ENCODE results near the gene RPAP2. TPM values are rescaled to one million over a fixed set of nuclear protein-coding genes. Genes with fewer than 3 reads are reported as not detected.

RPAP2 gene
- total RNA-seq, 1 experiment from 2014 or later: 31.8 TPM

GRCh38 chr1:92363401-92363800, 64.5 kb downstream of the RPAP2 start:
- BruUV-seq (replicated peaks): no TSS peak
- ChIA-PET POLR2A (ENCODE audit: low non-redundant PET) (no interaction called here), CTCF (no interaction called here)
- H3K36me3 ChIP-seq (ENCODE audit: insufficient read depth, low read length, poor library complexity, severe bottlenecking): peaks cover 3% of the 10 kb centered on the region
- H3K27ac ChIP-seq (ENCODE audit: low read depth, low read length, poor library complexity, severe bottlenecking): no peak overlapping the region
- H3K9me3 ChIP-seq (ENCODE audit: low read depth, low read length, poor library complexity, severe bottlenecking): no peaks in the 10 kb centered on the region
- no peaks in the 10 kb centered on the region for H3K27me3 ChIP-seq (replicated peaks; ENCODE audit: insufficient read depth, low read depth, low read length, poor library complexity)
- no peak overlapping the region for H3K4me3 ChIP-seq (ENCODE audit: low read depth, low read length, poor library complexity, severe bottlenecking)
- TF ChIP-seq EZH2 (IDR thresholded peaks at IDR 0.05; ENCODE audit: borderline replicate concordance, low read depth, low read length, poor library complexity, severe bottlenecking) (no peak), CTCF (conservative IDR thresholded peaks at IDR 0.05; ENCODE audit: low read depth, low read length) (no peak)
- no peak for DNase-seq (ENCODE audit: low spot score)
- intact Hi-C loops (cut with micrococcal nuclease; ENCODE audit: unreplicated experiment): no loop called here
- no peaks in the 10 kb centered on the region for H3K4me1 ChIP-seq (ENCODE audit: insufficient read depth, low read length, poor library complexity, severe bottlenecking)

DNA sequence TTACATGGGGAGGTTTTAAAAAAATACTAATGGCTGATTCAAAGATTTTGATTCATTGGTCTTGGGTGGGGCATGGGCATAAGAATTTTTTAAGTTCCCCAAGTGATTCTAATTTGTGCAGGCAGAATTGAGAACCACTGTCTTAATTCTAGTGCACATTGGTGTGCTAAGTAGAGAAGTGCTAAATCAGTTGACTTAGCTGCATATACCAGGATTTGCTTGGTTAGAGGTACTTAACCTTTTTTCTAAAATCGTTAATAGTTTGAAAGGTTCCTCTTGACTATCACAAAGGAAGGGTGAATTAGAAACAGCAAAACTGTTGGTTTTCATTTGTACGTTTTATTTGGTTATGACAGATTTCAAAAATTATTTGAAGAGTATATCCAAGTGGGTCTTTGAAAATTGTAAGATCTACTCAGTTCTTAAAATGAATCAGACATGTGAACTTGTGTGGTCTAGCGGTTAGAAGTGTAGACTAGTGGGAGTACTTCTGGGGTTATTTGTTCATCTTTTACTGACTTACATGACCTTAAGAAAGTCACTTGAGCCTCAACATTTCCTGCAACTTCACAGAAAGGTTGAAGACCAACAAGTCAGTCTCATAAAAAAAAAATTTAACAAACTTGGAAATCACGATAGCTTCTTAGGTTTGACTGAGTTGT, 66.7 kb downstream of the RPAP2 start:
- Histone ChIP-seq H3K27me3 (replicated peaks; ENCODE audit: insufficient read depth, low read depth, low read length, poor library complexity) (no peaks in the 10 kb centered on the region), H3K4me1 (ENCODE audit: insufficient read depth, low read length, poor library complexity, severe bottlenecking) (no peaks in the 10 kb centered on the region), H3K4me3 (ENCODE audit: low read depth, low read length, poor library complexity, severe bottlenecking) (no peak overlapping the region), H3K9me3 (ENCODE audit: low read depth, low read length, poor library complexity, severe bottlenecking) (no peaks in the 10 kb centered on the region), H3K36me3 (ENCODE audit: insufficient read depth, low read length, poor library complexity, severe bottlenecking) (no peaks in the 10 kb centered on the region), H3K27ac (ENCODE audit: low read depth, low read length, poor library complexity, severe bottlenecking) (no peak overlapping the region)
- ChIA-PET CTCF (no interaction called here), POLR2A (ENCODE audit: low non-redundant PET) (interaction anchor here (0.6 kb wide), 1 partner anchor 9 kb away, joined by 7 read pairs; no protein-coding TSS in a partner anchor)
- no TSS peak for BruUV-seq (replicated peaks)
- TF ChIP-seq EZH2 (IDR thresholded peaks at IDR 0.05; ENCODE audit: borderline replicate concordance, low read depth, low read length, poor library complexity, severe bottlenecking) (no peak), CTCF (conservative IDR thresholded peaks at IDR 0.05; ENCODE audit: low read depth, low read length) (no peak)
- no peak for DNase-seq (ENCODE audit: low spot score)
- intact Hi-C loops (cut with micrococcal nuclease; ENCODE audit: unreplicated experiment): no loop called here

DNA sequence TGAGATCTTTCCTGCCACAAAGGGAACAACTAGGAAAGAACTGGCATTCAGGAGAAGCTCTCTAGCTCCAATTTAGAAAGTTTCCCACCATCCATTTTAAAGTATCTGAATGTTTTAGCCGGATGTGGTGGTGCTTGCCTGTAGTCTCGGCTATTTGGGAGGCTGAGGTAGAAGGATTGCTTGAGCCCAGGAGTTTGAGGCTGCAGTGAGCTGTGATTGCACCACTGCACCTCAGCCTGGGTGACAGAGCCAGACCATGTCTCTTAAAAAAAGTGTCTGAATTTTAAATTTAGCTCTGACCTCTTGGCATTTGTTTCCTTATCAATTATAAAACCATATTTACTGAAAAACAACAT, 67.2 kb downstream of the RPAP2 start:
- DNase-seq (ENCODE audit: low spot score): no peak
- Histone ChIP-seq H3K27me3 (replicated peaks; ENCODE audit: insufficient read depth, low read depth, low read length, poor library complexity) (no peaks in the 10 kb centered on the region), H3K4me3 (ENCODE audit: low read depth, low read length, poor library complexity, severe bottlenecking) (no peak overlapping the region), H3K36me3 (ENCODE audit: insufficient read depth, low read length, poor library complexity, severe bottlenecking) (no peaks in the 10 kb centered on the region), H3K4me1 (ENCODE audit: insufficient read depth, low read length, poor library complexity, severe bottlenecking) (no peaks in the 10 kb centered on the region), H3K27ac (ENCODE audit: low read depth, low read length, poor library complexity, severe bottlenecking) (no peak overlapping the region), H3K9me3 (ENCODE audit: low read depth, low read length, poor library complexity, severe bottlenecking) (no peaks in the 10 kb centered on the region)
- CTCF ChIA-PET: no interaction called here
- TF ChIP-seq EZH2 (IDR thresholded peaks at IDR 0.05; ENCODE audit: borderline replicate concordance, low read depth, low read length, poor library complexity, severe bottlenecking) (no peak), CTCF (conservative IDR thresholded peaks at IDR 0.05; ENCODE audit: low read depth, low read length) (no peak)
- no TSS peak for BruUV-seq (replicated peaks)
- intact Hi-C loops (cut with micrococcal nuclease; ENCODE audit: unreplicated experiment): no loop called here
- POLR2A ChIA-PET (ENCODE audit: low non-redundant PET): interaction anchor here (0.6 kb wide), 1 partner anchor 10 kb away, joined by 7 read pairs; no protein-coding TSS in a partner anchor

All from A673 (cell line).